IMR-90 (cell line): ENCODE measurements around the gene LIMK2. TPM values are rescaled to one million over a fixed set of nuclear protein-coding genes. Genes with fewer than 3 reads are reported as not detected.

Experiments used
- ATAC-seq: fragments of 200-7000 bp; cut with Tn5 transposase; 2 replicates; pipeline ENCODE4 v1.9.1; 2020; ENCODE audit warnings: low read depth, mild to moderate bottlenecking, moderate library complexity
- BruUV-seq: library from RNA; stranded (reverse); fragments of 400-500 nt; replicated peaks from 2 replicates; lab custom pipeline; 2021; lab: Mats Ljungman, UMichigan
- CTCF ChIA-PET: fragments of 300-600 bp; formaldehyde crosslinking; extraction: SDS; loops from one replicate; lab custom pipeline; 2021; ENCODE audit warnings: antibody characterized with exemption; lab: Yijun Ruan, JAX
- POLR2A ChIA-PET: fragments of 300-600 bp; sonication (Branson Sonifier 250); formaldehyde crosslinking; loops from one replicate; lab custom pipeline; 2022; ENCODE audit warnings: antibody characterized with exemption; ENCODE audit not compliant: unreplicated experiment; lab: Charles Lee
- DNase-seq: peaks from one replicate; pipeline ENCODE4 v3.0.0; 2013
- H2AFZ ChIP-seq: replicated peaks from 2 replicates; pipeline ENCODE3; 2013; ENCODE audit warnings: low read length, mild to moderate bottlenecking; ENCODE audit not compliant: poor library complexity
- H2AK5ac ChIP-seq: 2 replicates; pipeline ENCODE4 v1.6.1; 2013; ENCODE audit warnings: low read depth, low read length, inconsistent platforms
- H2AK9ac ChIP-seq: replicated peaks from 2 replicates; pipeline ENCODE3; 2013; ENCODE audit warnings: mild to moderate bottlenecking, low read depth, low read length, moderate library complexity; ENCODE audit not compliant: poor library complexity
- H2BK120ac ChIP-seq: 2 replicates; pipeline ENCODE4 v1.6.1; 2013; ENCODE audit warnings: low read depth, low read length, inconsistent platforms
- H2BK15ac ChIP-seq: 3 replicates; pipeline ENCODE4 v1.6.1; 2013; ENCODE audit warnings: low read depth, low read length, inconsistent platforms
- H2BK20ac ChIP-seq: 2 replicates; pipeline ENCODE4 v1.6.1; 2013; ENCODE audit warnings: low read depth, mild to moderate bottlenecking, inconsistent platforms, low read length, moderate library complexity
- H2BK5ac ChIP-seq: 2 replicates; pipeline ENCODE4 v1.6.1; 2013; ENCODE audit warnings: mild to moderate bottlenecking, low read depth, low read length, inconsistent platforms; ENCODE audit not compliant: poor library complexity, severe bottlenecking
- H3K14ac ChIP-seq: replicated peaks from 2 replicates; pipeline ENCODE4 v1.6.1; 2013; ENCODE audit warnings: low read depth, low read length, inconsistent platforms
- H3K18ac ChIP-seq: 2 replicates; pipeline ENCODE4 v1.6.1; 2013; ENCODE audit warnings: low read depth, low read length, control low read depth
- H3K23ac ChIP-seq: 2 replicates; pipeline ENCODE4 v1.6.1; 2013; ENCODE audit warnings: low read depth, low read length, inconsistent platforms
- H3K27ac ChIP-seq: 2 replicates; pipeline ENCODE4 v1.5.1; 2013; ENCODE audit warnings: mild to moderate bottlenecking, control low read depth, low read length; ENCODE audit not compliant: insufficient read depth
- H3K27me3 ChIP-seq: 2 replicates; pipeline ENCODE4 v1.6.1; 2013; ENCODE audit warnings: low read length; ENCODE audit not compliant: control insufficient read depth, insufficient read depth
- H3K36me3 ChIP-seq: 2 replicates; pipeline ENCODE4 v1.6.1; 2013; ENCODE audit warnings: low read length, mixed read lengths; ENCODE audit not compliant: control insufficient read depth, insufficient read depth
- H3K4ac ChIP-seq: 2 replicates; pipeline ENCODE4 v1.6.1; 2013; ENCODE audit warnings: low read depth, low read length, inconsistent platforms
- H3K4me1 ChIP-seq: 2 replicates; pipeline ENCODE4 v1.6.1; 2013; ENCODE audit warnings: low read length, mixed read lengths; ENCODE audit not compliant: control insufficient read depth, insufficient read depth
- H3K4me2 ChIP-seq: 2 replicates; pipeline ENCODE4 v1.6.1; 2013; ENCODE audit warnings: low read depth, mild to moderate bottlenecking, control low read depth, low read length, moderate library complexity
- H3K4me3 ChIP-seq: 2 replicates; pipeline ENCODE4 v1.5.1; 2013; ENCODE audit warnings: low read depth, mild to moderate bottlenecking, control low read depth, low read length, moderate library complexity; ENCODE audit not compliant: insufficient read depth
- H3K56ac ChIP-seq: 2 replicates; pipeline ENCODE4 v1.6.1; 2013; ENCODE audit warnings: low read length, inconsistent platforms; ENCODE audit not compliant: insufficient read depth; ENCODE audit errors: extremely low read depth
- H3K79me1 ChIP-seq, 2 experiments: 2 replicates each; pipeline ENCODE4 v1.6.1; 2013; ENCODE audit warnings: low read length in 2 of 2, inconsistent platforms in 1 of 2, low read depth in 1 of 2
- H3K9ac ChIP-seq: 2 replicates; pipeline ENCODE4 v1.6.1; 2013; ENCODE audit warnings: low read depth, low read length, control low read depth
- H3K9me1 ChIP-seq: 2 replicates; pipeline ENCODE4 v1.6.1; 2013; ENCODE audit warnings: low read length, inconsistent platforms; ENCODE audit not compliant: insufficient read depth
- H3K9me3 ChIP-seq: 2 replicates; pipeline ENCODE4 v1.6.1; 2013; ENCODE audit warnings: low read length; ENCODE audit not compliant: control insufficient read depth, insufficient read depth
- H4K20me1 ChIP-seq: 2 replicates; pipeline ENCODE4 v1.6.1; 2013; ENCODE audit warnings: low read length, inconsistent platforms; ENCODE audit not compliant: insufficient read depth
- H4K5ac ChIP-seq: 2 replicates; pipeline ENCODE4 v1.6.1; 2013; ENCODE audit warnings: mild to moderate bottlenecking, low read depth, low read length, control low read depth
- H4K8ac ChIP-seq, 2 experiments: 2 replicates each; pipeline ENCODE4 v1.6.1; 2013; ENCODE audit warnings: low read depth in 2 of 2, low read length in 2 of 2, control low read depth in 1 of 2, inconsistent platforms in 1 of 2
- H4K91ac ChIP-seq: 2 replicates; pipeline ENCODE4 v1.6.1; 2013; ENCODE audit warnings: low read depth, low read length, inconsistent platforms; ENCODE audit not compliant: insufficient read depth
- MXI1 ChIP-seq: IDR thresholded peaks from 2 replicates; pipeline ENCODE4 v1.6.1; 2012; ENCODE audit warnings: low read depth, mild to moderate bottlenecking, low read length, moderate library complexity, borderline replicate concordance
- POLR2A ChIP-seq: IDR thresholded peaks from 2 replicates; pipeline ENCODE4 v1.6.1; 2012; ENCODE audit warnings: mild to moderate bottlenecking, low read depth, low read length
- SMC3 ChIP-seq: fragments of 150-350 bp; IDR thresholded peaks from 2 replicates; pipeline ENCODE4 v1.6.1; 2016; ENCODE audit warnings: low read depth, mild to moderate bottlenecking, antibody characterized with exemption, low read length, moderate library complexity
- WGBS, 2 experiments: methylation state at CpG; one replicate each; pipeline versions ENCODE4 v1.1.5 to v1.1.7; 2013; ENCODE audit warnings: missing lambda C conversion rate in 2 of 2; ENCODE audit not compliant: insufficient read length in 1 of 2; ENCODE audit errors: extremely low coverage in 2 of 2; 5-methylcytosine and 5-hydroxymethylcytosine counted together
- dilution Hi-C: fragments of 300-500 bp; cut with HindIII; formaldehyde crosslinking; loops from one replicate; pipeline ENCODE4 v1.14.3; 2018; ENCODE audit warnings: low sequenced_read_pairs; ENCODE audit not compliant: unreplicated experiment
- in situ Hi-C: fragments of 300-500 bp; cut with MboI; formaldehyde crosslinking; loops from 3 replicates; pipeline ENCODE4 v1.14.3; 2019; ENCODE audit warnings: low sequenced_read_pairs, inconsistent platforms, mixed read lengths
- intact Hi-C: fragments of 100-400 bp; cut with micrococcal nuclease; formaldehyde crosslinking; loops from 2 replicates; pipeline ENCODE4 v1.10.0; 2022
- polyA plus RNA-seq, 3 experiments: library from polyadenylated mRNA; depleted of rRNA; stranded (reverse); fragments of >200 nt; gene quantifications; 2 replicates each; pipeline ENCODE4 v1.2.3, GENCODE V29; 2012; ENCODE audit warnings: low replicate concordance in 1 of 3
- total RNA-seq: library from RNA; depleted of rRNA; stranded (reverse); fragments of >200 nt; gene quantifications from 2 replicates; pipeline ENCODE4 v1.2.3, GENCODE V29; 2012
- TF ChIP-seq, protein P1 (sequence below): fragments of 150-350 bp; IDR thresholded peaks from 2 replicates; pipeline ENCODE4 v1.6.1; 2017; ENCODE audit warnings: mild to moderate bottlenecking, antibody characterized with exemption, low read length, low read depth

The LIMK2 gene
- total and polyA plus RNA-seq, 2 of the 4 experiments (the other 2 are of a cell fraction), result 14.5 to 31.9 TPM

- Histone ChIP-seq H2BK20ac (no peak overlapping the region), H2BK15ac (no peak overlapping the region), H4K20me1 (peaks cover 7% of the 10 kb centered on the region; the same call in 1 of the 2 replicates), H3K36me3 (peaks cover 42% of the 10 kb centered on the region), H3K9me1 (peaks cover 15% of the 10 kb centered on the region), H3K23ac (no peak overlapping the region), H4K91ac (no peak overlapping the region), H3K27ac (no peak overlapping the region), H3K4ac (no peak overlapping the region), H3K4me3 (no peak overlapping the region), H2BK120ac (no peak overlapping the region), H2BK5ac (no peak overlapping the region), H3K4me1 (peaks cover 7% of the 10 kb centered on the region; the same call in 1 of the 2 replicates), H3K27me3 (no peaks in the 10 kb centered on the region), H3K79me1 (peaks cover 6 to 24% of the 10 kb centered on the region in 2 experiments; a peak in 3 of 4 replicates), H2AK9ac (no peak overlapping the region), H3K14ac (no peak overlapping the region), H4K5ac (no peak overlapping the region), H2AK5ac (no peak overlapping the region), H3K56ac (no peak overlapping the region), H3K18ac (no peak overlapping the region), H2AFZ (no peak overlapping the region), H4K8ac (no peak overlapping the region), H3K4me2 (no peak overlapping the region), H3K9me3 (no peaks in the 10 kb centered on the region), H3K9ac (no peak overlapping the region)
- DNase-seq (no peak), ATAC-seq (no peak)
- no TSS peak for BruUV-seq
- ChIA-PET CTCF (interaction anchor here (0.6 to 1.2 kb wide), 2 partner anchors 14 to 15 kb away, joined by 4 to 5 read pairs; no protein-coding TSS in a partner anchor), POLR2A (no interaction called here)
- no peak for TF ChIP-seq POLR2A
- TF ChIP-seq, protein P1, sequence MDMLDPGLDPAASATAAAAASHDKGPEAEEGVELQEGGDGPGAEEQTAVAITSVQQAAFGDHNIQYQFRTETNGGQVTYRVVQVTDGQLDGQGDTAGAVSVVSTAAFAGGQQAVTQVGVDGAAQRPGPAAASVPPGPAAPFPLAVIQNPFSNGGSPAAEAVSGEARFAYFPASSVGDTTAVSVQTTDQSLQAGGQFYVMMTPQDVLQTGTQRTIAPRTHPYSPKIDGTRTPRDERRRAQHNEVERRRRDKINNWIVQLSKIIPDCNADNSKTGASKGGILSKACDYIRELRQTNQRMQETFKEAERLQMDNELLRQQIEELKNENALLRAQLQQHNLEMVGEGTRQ, result no peak
- no peak for TF ChIP-seq SMC3
- TF ChIP-seq MXI1, result no peak
- in situ Hi-C loops (no loop called here), intact Hi-C loops (no loop called here), dilution Hi-C loops (no loop called here)
- 100% methylated on average over 2 of the region's 9 CpGs; no CpG with 5 or more reads in 1 of the 2 experiments for WGBS, 2 experiments
Measured at GRCh38 chr22:31326877-31327276, 114.8 kb downstream of the LIMK2 start.
